Loucy (cell line): Measurements from ENCODE around the gene LAYN.
A peak's percentile ranks its signal among the peaks of the same experiment; 100 is the strongest.

Experiments used
- H2AFZ ChIP-seq: fragments of 200-600 bp; sonication (generic); 2 replicates; pipeline ENCODE4 v1.6.0; 2016; ENCODE audit warnings: antibody characterized with exemption, mild to moderate bottlenecking, low read length, moderate library complexity
- H3F3A ChIP-seq: fragments of 200-600 bp; 2 replicates; pipeline ENCODE4 v1.6.0; 2016; ENCODE audit warnings: antibody characterized with exemption, low read depth, mild to moderate bottlenecking
- H3K27me3 ChIP-seq: fragments of 200-600 bp; sonication (generic); 2 replicates; pipeline ENCODE4 v1.6.1; 2014; ENCODE audit warnings: low read length, mild to moderate bottlenecking; ENCODE audit not compliant: insufficient read depth, poor library complexity, severe bottlenecking
- H3K36me3 ChIP-seq: fragments of 200-600 bp; sonication (generic); 2 replicates; pipeline ENCODE4 v1.6.1; 2016; ENCODE audit warnings: low read length; ENCODE audit not compliant: insufficient read depth
- H3K4me1 ChIP-seq: fragments of 200-600 bp; sonication (generic); 2 replicates; pipeline ENCODE4 v1.5.1; 2014; ENCODE audit warnings: low read length, mild to moderate bottlenecking; ENCODE audit not compliant: insufficient read depth, poor library complexity, severe bottlenecking
- H3K4me2 ChIP-seq: fragments of 200-600 bp; sonication (generic); 2 replicates; pipeline ENCODE4 v1.6.0; 2014; ENCODE audit warnings: antibody characterized with exemption, low read length, low read depth, mild to moderate bottlenecking; ENCODE audit not compliant: poor library complexity, severe bottlenecking
- H3K4me3 ChIP-seq: fragments of 200-600 bp; sonication (generic); 2 replicates; pipeline ENCODE4 v1.5.1; 2014; ENCODE audit warnings: low read length, mild to moderate bottlenecking, mixed read lengths; ENCODE audit not compliant: poor library complexity, severe bottlenecking
- H3K79me2 ChIP-seq: fragments of 200-600 bp; sonication (generic); 2 replicates; pipeline ENCODE4 v1.6.1; 2014; ENCODE audit warnings: low read length; ENCODE audit not compliant: insufficient read depth
- H3K9ac ChIP-seq: fragments of 200-600 bp; sonication (generic); 2 replicates; pipeline ENCODE4 v1.6.0; 2014; ENCODE audit warnings: mild to moderate bottlenecking, low read depth, low read length, moderate library complexity; ENCODE audit not compliant: poor library complexity, severe bottlenecking
- H3K9me2 ChIP-seq: fragments of 200-600 bp; sonication (generic); replicated peaks from 2 replicates; pipeline ENCODE4 v1.6.1; 2016; ENCODE audit warnings: low read depth, low read length, mixed read lengths
- H3K9me3 ChIP-seq: fragments of 200-600 bp; sonication (generic); 2 replicates; pipeline ENCODE4 v1.6.1; 2014; ENCODE audit warnings: mild to moderate bottlenecking, antibody characterized with exemption, low read length, low read depth; ENCODE audit not compliant: insufficient read depth
- H4K20me1 ChIP-seq: fragments of 200-600 bp; sonication (generic); 2 replicates; pipeline ENCODE4 v1.6.0; 2014; ENCODE audit warnings: antibody characterized with exemption, low read length, mild to moderate bottlenecking; ENCODE audit not compliant: insufficient read depth, poor library complexity, severe bottlenecking
- EZH2phosphoT487 ChIP-seq: fragments of 200-600 bp; IDR thresholded peaks from 2 replicates; pipeline ENCODE4 v1.6.1; 2018; ENCODE audit warnings: antibody characterized with exemption, mild to moderate bottlenecking, moderate library complexity, borderline replicate concordance
- TF ChIP-seq, protein P1 (sequence below): fragments of 200-600 bp; sonication (generic); conservative IDR thresholded peaks from 2 replicates; pipeline ENCODE4 v1.5.1; 2014; ENCODE audit warnings: mild to moderate bottlenecking, antibody characterized with exemption, low read length

LAYN gene

DNA sequence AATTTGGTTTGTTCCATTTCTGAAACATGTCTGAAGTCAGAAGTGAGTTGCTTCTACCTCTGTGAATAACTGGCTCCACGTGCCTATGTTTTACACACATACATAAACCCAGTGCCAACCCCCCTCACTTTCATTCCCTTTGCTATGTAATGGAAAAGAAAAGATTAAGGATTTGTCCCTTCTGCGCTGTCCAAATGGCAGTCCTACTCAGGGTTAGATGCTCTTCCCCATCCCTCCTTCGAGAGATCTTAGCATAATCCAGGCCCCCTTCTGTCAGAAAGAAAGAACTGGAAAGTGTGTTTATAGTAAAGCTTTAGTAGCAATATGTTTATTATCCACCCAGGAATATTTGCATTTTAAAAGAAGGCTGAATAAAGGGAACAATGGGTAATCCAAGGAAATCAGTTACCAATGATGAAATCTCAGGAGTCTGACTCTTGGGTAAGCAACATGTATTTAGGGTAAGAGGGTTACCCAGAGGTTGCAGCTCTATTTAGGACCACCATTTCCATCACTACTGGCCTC, 3.1 kb upstream of the LAYN start:
- Histone ChIP-seq H4K20me1 (no peaks in the 10 kb centered on the region), H3K9me2 (no peaks in the 10 kb centered on the region), H3K27me3 (no peaks in the 10 kb centered on the region), H3K4me2 (no peak overlapping the region), H3K4me3 (no peak overlapping the region), H3K4me1 (peaks cover 16% of the 10 kb centered on the region), H3K36me3 (no peaks in the 10 kb centered on the region), H3K79me2 (no peaks in the 10 kb centered on the region), H3K9ac (no peak overlapping the region), H2AFZ (no peak overlapping the region), H3K9me3 (no peaks in the 10 kb centered on the region), H3F3A (no peaks in the 10 kb centered on the region)
- no peak for TF ChIP-seq EZH2phosphoT487
- TF ChIP-seq, protein P1, sequence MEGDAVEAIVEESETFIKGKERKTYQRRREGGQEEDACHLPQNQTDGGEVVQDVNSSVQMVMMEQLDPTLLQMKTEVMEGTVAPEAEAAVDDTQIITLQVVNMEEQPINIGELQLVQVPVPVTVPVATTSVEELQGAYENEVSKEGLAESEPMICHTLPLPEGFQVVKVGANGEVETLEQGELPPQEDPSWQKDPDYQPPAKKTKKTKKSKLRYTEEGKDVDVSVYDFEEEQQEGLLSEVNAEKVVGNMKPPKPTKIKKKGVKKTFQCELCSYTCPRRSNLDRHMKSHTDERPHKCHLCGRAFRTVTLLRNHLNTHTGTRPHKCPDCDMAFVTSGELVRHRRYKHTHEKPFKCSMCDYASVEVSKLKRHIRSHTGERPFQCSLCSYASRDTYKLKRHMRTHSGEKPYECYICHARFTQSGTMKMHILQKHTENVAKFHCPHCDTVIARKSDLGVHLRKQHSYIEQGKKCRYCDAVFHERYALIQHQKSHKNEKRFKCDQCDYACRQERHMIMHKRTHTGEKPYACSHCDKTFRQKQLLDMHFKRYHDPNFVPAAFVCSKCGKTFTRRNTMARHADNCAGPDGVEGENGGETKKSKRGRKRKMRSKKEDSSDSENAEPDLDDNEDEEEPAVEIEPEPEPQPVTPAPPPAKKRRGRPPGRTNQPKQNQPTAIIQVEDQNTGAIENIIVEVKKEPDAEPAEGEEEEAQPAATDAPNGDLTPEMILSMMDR = no peak

DNA sequence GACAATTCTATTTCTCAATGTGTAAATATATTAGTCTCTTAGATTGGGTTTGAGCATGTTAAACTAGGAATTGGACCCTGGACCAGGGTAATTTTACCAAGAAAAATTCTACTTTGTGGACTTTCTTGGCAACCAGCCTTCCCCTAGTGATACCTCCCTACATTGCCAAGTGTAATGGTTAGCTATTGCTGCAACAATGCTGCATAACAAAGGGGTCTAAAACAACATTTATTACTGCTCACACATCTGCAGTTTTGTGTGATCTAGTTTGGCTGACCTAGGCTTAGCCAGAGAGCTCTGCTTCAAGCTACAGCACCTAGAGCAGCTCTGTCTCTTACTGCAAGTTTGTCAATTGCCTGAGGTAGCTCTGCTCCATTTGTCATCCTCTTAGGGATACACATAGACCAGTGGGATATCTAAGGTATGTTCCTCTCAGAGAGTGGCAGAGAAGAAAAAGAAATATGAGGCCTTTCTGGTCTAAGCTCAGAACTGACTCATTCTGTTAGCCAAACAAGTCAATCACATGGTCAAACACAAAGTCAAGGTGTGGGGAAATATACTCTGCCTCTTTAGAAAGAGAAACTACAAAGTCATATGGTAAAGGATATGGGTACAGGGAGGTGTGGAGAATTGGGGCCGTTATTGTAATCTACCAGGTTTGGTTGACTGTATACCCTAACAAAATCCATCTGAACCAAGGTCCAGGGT, 2.0 kb upstream of the LAYN start:
- H3K9me3 ChIP-seq = no peaks in the 10 kb centered on the region
- peaks cover 23% of the 10 kb centered on the region for H3K4me1 ChIP-seq
- no peak for TF ChIP-seq EZH2phosphoT487
- TF ChIP-seq, protein P1 = no peak
- no peaks in the 10 kb centered on the region for H3K79me2 ChIP-seq
- no peak overlapping the region for H3K4me2 ChIP-seq
- H3K9me2 ChIP-seq = no peaks in the 10 kb centered on the region
- no peaks in the 10 kb centered on the region for H4K20me1 ChIP-seq
- H2AFZ ChIP-seq = no peak overlapping the region
- no peaks in the 10 kb centered on the region for H3K36me3 ChIP-seq
- no peaks in the 10 kb centered on the region for H3F3A ChIP-seq
- H3K9ac ChIP-seq = no peak overlapping the region
- H3K4me3 ChIP-seq = no peak overlapping the region
- H3K27me3 ChIP-seq = no peaks in the 10 kb centered on the region

DNA sequence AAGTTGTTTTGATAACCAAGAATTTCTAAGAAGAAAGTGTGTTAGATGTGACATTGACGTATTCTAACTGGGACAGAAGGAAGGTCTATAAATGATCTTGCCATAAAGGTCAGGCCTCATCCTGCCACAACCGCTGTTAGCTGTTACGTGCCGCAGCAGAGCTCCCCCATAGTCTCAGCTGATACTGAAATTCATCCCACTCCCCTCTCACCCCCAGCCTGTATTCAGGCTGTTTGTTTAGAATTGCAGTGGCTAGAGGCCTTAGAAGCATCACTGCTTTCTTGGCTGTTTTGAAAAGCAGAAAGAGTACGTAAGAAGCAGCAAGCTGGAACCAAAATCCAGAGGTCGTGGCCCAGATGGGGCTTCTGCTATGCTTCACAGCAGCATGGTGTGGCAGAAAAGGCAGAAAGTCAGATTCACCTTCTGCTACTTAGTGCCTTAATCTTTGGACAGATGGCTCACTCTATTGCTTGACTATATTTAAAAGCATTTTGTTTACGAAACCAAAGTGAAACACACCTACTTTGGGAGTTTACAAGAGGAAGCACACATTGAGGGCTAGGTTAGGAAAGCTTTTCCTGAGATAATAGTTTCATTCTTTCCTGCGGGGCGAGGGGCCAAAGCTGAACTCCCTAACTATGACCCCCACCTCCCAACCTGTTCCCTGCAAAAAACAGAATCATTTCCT, 950 bp upstream of the LAYN start:
- Histone ChIP-seq H3F3A (no peaks in the 10 kb centered on the region), H3K9me3 (no peaks in the 10 kb centered on the region), H2AFZ (peak overlapping the region; percentile 54; the same call in 1 of the 2 replicates), H3K27me3 (no peaks in the 10 kb centered on the region), H4K20me1 (no peaks in the 10 kb centered on the region), H3K9me2 (no peaks in the 10 kb centered on the region), H3K4me3 (no peak overlapping the region), H3K4me1 (peaks cover 23% of the 10 kb centered on the region), H3K36me3 (no peaks in the 10 kb centered on the region), H3K9ac (no peak overlapping the region), H3K4me2 (no peak overlapping the region), H3K79me2 (no peaks in the 10 kb centered on the region)
- TF ChIP-seq, protein P1 = no peak
- no peak for TF ChIP-seq EZH2phosphoT487
